Glutamatergic neuron (in vitro differentiated cells): ENCODE measurements around the gene FAM217B. TPM values are rescaled to one million over a fixed set of nuclear protein-coding genes. Genes with fewer than 3 reads are reported as not detected.

Source experiments
- DNase-seq: peaks from one replicate; pipeline ENCODE4 v3.0.0; 2022
- H3K27ac Mint-ChIP-seq: one replicate; pipeline ENCODE4 v1.8.0; 2020; ENCODE audit warnings: mild to moderate bottlenecking, mixed read lengths, inconsistent platforms; ENCODE audit not compliant: unreplicated experiment
- H3K27me3 Mint-ChIP-seq: one replicate; pipeline ENCODE4 v1.8.0; 2020; ENCODE audit warnings: mild to moderate bottlenecking, moderate library complexity, mixed read lengths, inconsistent platforms; ENCODE audit not compliant: unreplicated experiment
- H3K36me3 Mint-ChIP-seq: one replicate; pipeline ENCODE4 v1.8.0; 2020; ENCODE audit warnings: mild to moderate bottlenecking, mixed read lengths, inconsistent platforms; ENCODE audit not compliant: unreplicated experiment
- H3K4me1 Mint-ChIP-seq: one replicate; pipeline ENCODE4 v1.8.0; 2020; ENCODE audit warnings: mild to moderate bottlenecking, low read depth, mixed read lengths, inconsistent platforms; ENCODE audit not compliant: unreplicated experiment
- H3K4me3 Mint-ChIP-seq: one replicate; pipeline ENCODE4 v1.8.0; 2020; ENCODE audit warnings: mild to moderate bottlenecking, mixed read lengths, inconsistent platforms; ENCODE audit not compliant: unreplicated experiment
- H3K9me3 Mint-ChIP-seq: one replicate; pipeline ENCODE4 v1.8.0; 2020; ENCODE audit warnings: mild to moderate bottlenecking, moderate library complexity, mixed read lengths, inconsistent platforms; ENCODE audit not compliant: unreplicated experiment
- CTCF ChIP-seq: fragments of 200-600 bp; sonication (generic); IDR thresholded peaks from one replicate; pipeline ENCODE4 v1.5.0; 2021; ENCODE audit not compliant: partially characterized antibody, unreplicated experiment
- total RNA-seq: library from RNA; stranded (reverse); fragmentation: NEBNext Ultra II Directional; extraction: Animal tissue kit (Norgen Biotek cat#: 25700); gene quantifications from one replicate; pipeline ENCODE4 v1.2.1, GENCODE V29; 2021; ENCODE audit not compliant: unreplicated experiment

FAM217B gene
- total RNA-seq, 1 donor from 2014 or later, result 14.8 TPM

- DNase-seq, result peak; percentile 86
- Mint-ChIP-seq H3K9me3 (peaks cover 6% of the 10 kb centered on the region), H3K4me1 (peaks cover 1% of the 10 kb centered on the region), H3K4me3 (peak overlapping the region; percentile 81), H3K27ac (no peak overlapping the region), H3K36me3 (no peaks in the 10 kb centered on the region), H3K27me3 (peaks cover 2% of the 10 kb centered on the region)
- peak; percentile 99 for TF ChIP-seq CTCF
Observed at GRCh38 chr20:59933849-59934585, 6.2 kb upstream of the FAM217B start.

- H3K36me3 Mint-ChIP-seq, result no peaks in the 10 kb centered on the region
- peaks cover 1% of the 10 kb centered on the region for H3K4me1 Mint-ChIP-seq
- DNase-seq, result no peak
- no peak for TF ChIP-seq CTCF
- H3K4me3 Mint-ChIP-seq, result no peak overlapping the region
- H3K9me3 Mint-ChIP-seq, result peaks cover 8% of the 10 kb centered on the region
- H3K27me3 Mint-ChIP-seq, result peaks cover 2% of the 10 kb centered on the region
- H3K27ac Mint-ChIP-seq, result no peak overlapping the region
Observed at GRCh38 chr20:59935457-59936185, 4.6 kb upstream of the FAM217B start.

GRCh38 chr20:59936409-59936808 is 3.8 kb upstream of the FAM217B start:
- Mint-ChIP-seq H3K4me1 (peaks cover 7% of the 10 kb centered on the region), H3K27ac (no peak overlapping the region), H3K9me3 (peaks cover 9% of the 10 kb centered on the region), H3K4me3 (no peak overlapping the region), H3K36me3 (no peaks in the 10 kb centered on the region), H3K27me3 (peaks cover 2% of the 10 kb centered on the region)
- no peak for TF ChIP-seq CTCF
- no peak for DNase-seq

- Mint-ChIP-seq H3K27me3 (peaks cover 2% of the 10 kb centered on the region), H3K4me3 (no peak overlapping the region), H3K9me3 (peaks cover 9% of the 10 kb centered on the region), H3K4me1 (peaks cover 10% of the 10 kb centered on the region), H3K27ac (no peak overlapping the region), H3K36me3 (no peaks in the 10 kb centered on the region)
- no peak for TF ChIP-seq CTCF
- no peak for DNase-seq
Observed at GRCh38 chr20:59937150-59937549, 3.0 kb upstream of the FAM217B start.

GRCh38 chr20:59938221-59938620 is 2.0 kb upstream of the FAM217B start:
- Mint-ChIP-seq H3K4me1 (peaks cover 10% of the 10 kb centered on the region), H3K36me3 (no peaks in the 10 kb centered on the region), H3K4me3 (peak overlapping the region; percentile 85), H3K27ac (no peak overlapping the region), H3K27me3 (peaks cover 2% of the 10 kb centered on the region), H3K9me3 (peaks cover 7% of the 10 kb centered on the region)
- no peak for DNase-seq
- TF ChIP-seq CTCF, result no peak
